T-helper 1 cell treated with Interleukin-12 subunit alpha and Interleukin-12 subunit beta and Interleukin-4 antibody, amounts not matched to agents 30 ng/mL and 1 ng/mL, for 36 hours (primary cell): Measurements from ENCODE around the gene ERCC8. TPM values are rescaled to one million over a fixed set of nuclear protein-coding genes. Genes with fewer than 3 reads are reported as not detected.
"Not testable (repeated sequence)": the region's sequence is repeated elsewhere in the genome, so short reads cannot be mapped to it uniquely, and the experiment has no call there.

Source experiments
- intact Hi-C: fragments of 100-400 bp; cut with micrococcal nuclease; formaldehyde crosslinking; loops from one replicate; pipeline ENCODE4 v1.15.1; 2024
- total RNA-seq: library from RNA; stranded (reverse); gene quantifications from 2 replicates; pipeline ENCODE4 v1.2.3, GENCODE V29; 2022

ERCC8 gene, protein sequence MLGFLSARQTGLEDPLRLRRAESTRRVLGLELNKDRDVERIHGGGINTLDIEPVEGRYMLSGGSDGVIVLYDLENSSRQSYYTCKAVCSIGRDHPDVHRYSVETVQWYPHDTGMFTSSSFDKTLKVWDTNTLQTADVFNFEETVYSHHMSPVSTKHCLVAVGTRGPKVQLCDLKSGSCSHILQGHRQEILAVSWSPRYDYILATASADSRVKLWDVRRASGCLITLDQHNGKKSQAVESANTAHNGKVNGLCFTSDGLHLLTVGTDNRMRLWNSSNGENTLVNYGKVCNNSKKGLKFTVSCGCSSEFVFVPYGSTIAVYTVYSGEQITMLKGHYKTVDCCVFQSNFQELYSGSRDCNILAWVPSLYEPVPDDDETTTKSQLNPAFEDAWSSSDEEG
- 9.1 and 10.9 TPM in 2 replicates for total RNA-seq

DNA sequence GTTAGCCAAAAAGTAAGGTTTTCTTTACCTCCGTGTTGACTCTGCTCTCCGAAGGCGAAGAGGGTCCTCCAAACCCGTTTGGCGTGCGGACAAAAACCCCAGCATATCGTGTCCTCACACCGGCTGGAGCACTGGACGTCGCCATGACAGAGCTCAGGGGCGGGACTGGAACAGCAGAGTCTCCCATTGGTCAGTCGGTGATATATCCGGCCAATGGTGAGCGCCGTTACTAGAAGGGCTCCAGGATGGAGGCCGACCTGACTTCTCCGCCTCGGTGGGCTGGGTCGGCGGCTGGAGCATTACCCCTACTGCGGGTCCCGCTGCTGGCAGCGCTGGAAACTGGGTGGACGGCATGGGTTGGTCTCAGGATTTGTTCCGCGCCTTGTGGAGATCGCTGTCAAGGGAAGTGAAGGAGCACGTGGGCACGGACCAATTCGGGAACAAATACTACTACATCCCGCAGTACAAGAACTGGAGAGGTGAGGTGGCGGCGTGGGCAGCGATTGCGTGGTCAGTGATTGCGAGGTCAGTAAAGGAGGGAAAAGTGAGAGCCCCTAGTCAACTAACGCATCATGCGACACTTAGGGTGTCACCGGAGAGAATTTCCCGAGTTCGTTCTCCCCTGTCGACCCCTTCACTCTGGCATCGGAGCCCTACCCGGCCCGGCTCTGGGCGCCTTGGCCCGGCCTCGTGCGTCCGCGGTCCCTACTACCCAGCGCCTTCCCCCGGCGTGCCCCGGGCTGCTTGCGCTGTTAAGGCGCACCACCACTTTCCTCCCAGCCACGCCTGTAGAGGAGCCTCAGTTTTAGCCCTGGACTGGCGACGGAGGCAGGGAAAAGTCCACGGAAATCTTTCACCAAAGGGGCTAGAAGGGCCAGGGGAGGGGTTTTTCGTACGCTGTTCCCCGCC is at the start of gene ERCC8, which contains the start of gene NDUFAF2:
TSS of gene ERCC8 (minus strand) at position 167 of the 909 bp plus-strand sequence. CDS start at position 105, 62 bp downstream.
TSS of gene NDUFAF2 (plus strand) at position 302 of the 909 bp plus-strand sequence. CDS start at position 353, 51 bp downstream.
- intact Hi-C loops, result loop anchor here (1.0 to 10.0 kb wide), 11 partner anchors 103 to 1910 kb away; partner anchors contain the start of genes DEPDC1B, DIMT1, ELOVL7 and IPO11

DNA sequence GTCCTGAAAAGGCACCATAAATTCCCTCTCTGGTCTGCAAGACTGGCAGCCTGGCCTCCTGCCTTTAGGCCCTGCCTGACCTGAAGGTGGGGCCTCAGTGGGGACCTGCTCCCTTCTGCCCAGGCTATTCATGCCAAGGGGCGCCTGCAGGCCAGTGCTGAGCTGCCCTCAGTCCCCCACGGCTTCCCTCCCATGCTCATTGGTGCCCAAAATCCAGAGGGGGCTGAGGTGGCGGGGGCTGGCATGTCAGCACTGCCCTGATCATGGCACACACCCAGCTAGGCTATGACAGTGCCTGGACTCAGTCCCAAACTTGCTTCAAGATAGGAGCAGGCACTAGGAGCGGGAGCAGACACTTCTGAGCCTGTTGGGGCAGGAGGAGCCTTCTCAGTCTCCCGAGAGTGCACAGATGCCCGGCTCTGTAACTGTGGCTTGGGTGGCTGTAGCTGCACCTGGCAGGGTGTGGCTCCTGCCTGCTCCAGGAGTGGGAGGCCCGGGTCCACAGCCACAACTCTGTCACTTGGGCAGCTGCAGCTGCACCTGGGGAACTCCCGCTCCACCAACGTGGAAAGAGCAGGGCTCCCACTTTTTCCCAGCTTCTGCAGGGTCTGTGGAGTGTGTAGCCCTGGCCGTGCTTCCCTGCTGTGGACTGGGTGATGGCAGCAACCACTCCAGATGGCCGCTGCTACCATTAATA is 49.2 kb upstream of the ERCC8 start:
- intact Hi-C loops, result no loop called here

DNA sequence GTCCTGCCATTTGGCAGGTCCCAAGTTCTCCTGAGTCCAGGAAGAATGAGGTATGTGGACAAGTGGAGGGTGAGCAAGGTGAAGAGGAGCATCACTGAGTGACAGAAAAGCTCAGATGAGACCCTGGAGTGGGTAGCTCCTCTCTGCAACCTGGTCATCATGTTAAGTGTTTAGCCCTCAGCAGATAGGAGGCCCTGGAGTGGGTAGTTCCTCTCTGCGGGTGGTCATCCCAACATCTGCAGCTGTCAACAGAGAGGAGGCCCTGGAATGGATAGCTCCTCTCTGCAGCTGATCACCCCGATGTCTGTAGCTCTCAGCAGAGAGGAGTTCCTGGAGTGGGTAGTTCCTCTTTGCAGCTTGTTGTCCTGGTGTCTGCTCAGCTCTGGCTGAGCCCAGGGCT is 48.6 kb upstream of the ERCC8 start:
- intact Hi-C loops, result no loop called here

DNA sequence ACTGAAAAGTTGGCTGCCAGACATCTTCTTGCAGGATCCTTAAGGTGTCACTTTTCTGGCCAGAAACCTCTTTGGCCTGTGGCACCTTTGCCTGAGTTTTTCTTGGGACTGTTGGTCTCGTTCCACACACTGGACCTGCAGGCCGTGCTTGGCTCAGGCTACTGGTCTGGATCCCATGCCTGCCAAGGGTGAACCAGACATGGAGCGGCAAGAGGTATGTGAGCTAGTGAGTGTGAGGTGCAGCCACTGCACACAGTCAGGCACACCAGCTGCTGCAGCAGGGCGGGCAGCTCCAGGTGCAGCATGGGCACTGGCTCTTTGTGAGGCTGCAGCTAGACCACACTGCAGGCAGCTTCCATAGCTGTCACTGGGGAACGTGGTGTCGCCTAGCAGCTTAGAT is 48.0 kb upstream of the ERCC8 start:
- intact Hi-C loops, result no loop called here

DNA sequence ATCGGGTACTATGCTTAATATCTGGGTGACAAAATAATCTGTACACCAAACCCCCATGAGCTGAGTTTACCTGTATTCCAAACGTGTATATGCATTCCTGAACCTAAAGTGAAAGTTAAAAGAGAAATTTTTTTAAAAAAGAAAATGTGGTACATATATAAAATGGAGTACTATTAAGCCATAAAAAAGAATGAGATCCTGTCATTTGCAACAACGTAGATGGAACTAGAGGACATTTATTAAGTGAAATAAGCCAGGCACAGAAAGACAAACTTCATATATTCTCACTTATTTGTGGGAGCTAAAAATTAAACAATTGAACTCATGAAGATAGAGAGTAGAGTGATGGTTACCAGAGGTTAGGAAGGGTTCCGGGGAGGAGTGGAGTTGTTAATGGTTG is 44.9 kb upstream of the ERCC8 start:
- intact Hi-C loops, result no loop called here

DNA sequence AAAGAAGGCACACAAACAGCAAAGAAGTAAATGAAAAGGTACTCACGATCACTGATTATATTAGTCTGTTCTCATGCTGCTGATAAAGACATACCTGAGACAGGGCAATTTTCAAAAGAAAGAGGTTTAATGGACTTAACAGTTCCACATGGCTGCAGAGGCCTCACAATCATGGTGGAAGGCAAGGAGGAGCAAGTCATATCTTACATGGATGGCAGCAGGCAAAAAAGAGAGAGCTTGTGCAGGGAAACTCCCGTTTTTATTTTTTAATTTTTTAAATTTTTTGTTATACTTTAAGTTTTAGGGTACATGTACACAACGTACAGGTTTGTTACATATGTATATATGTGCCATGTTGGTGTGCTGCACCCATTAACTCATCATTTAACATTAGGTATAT is 37.3 kb upstream of the ERCC8 start:
- intact Hi-C loops, result not testable (repeated sequence)

DNA sequence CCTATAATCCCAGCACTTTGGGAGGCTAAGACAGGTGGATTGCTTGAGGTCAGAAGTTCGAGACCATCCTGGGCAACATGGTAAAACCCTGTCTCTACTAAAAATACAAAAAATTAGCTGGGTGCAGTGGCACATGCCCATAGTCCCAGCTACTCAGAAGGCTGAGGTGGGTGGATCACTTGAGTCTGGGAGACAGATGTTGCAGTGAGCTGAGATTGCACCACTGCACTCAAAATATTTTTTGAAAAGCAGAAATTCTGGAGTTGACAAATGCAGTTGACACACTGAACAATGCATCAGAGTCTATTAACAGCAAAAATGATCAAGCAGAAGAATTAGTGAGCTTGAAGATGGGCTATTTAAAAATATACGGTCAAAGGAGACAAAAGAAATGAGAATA is 35.6 kb upstream of the ERCC8 start:
- intact Hi-C loops, result no loop called here

DNA sequence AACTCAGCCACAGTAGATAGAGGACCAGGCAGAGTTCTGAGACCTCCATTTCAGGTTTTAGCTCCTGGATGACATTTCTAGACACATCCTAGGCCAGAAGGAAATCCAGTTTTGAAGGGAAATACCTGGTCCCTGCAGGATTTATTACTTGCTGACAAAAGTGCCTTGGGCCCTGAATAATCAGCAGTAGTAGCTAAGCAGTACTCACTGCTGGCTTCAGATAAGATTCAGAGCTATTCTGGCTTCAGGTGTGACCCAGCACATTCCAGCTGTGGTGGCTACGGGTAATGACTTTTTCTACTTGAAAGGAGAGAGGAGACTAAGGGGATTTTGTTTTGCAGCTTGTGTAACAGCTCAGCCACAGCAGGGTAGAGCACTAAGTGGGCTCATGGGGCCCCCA is 34.1 kb upstream of the ERCC8 start:
- intact Hi-C loops, result no loop called here

DNA sequence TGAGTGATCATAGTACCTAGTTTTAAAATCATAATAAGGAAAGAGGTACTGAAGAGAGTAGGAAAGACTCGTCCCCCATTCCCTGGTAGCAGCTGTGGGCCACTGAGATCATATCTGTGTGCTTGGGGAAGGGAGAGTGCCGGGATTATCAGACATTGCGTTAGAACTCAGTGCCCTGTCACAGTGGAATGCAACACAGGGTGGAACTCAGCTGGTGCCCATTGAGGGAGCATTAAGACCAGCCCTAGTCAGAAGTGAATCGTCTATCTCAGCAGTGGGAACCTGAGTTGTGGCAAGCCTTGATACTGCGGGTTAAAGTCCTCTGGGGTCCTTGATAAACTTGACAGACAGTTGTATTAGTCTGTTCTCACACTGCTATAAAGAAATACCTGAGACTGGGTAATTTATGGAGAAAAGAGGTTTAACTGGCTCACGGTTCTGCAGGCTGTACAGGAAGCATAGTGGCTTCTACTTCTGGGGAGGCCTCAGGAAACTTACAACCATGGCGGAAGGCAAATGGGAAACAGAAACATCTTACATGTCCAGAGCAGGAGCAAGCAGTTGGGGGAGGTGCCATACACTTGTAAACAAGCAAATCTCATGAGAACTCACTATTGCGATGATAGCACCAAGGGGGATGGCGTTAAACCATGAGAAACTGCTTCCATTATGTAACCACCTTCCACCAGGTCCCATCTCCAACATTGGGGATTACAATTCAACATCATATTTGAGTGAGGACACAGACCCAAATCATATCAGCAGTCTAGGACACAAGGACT is 33.3 kb upstream of the ERCC8 start:
- intact Hi-C loops, result no loop called here

DNA sequence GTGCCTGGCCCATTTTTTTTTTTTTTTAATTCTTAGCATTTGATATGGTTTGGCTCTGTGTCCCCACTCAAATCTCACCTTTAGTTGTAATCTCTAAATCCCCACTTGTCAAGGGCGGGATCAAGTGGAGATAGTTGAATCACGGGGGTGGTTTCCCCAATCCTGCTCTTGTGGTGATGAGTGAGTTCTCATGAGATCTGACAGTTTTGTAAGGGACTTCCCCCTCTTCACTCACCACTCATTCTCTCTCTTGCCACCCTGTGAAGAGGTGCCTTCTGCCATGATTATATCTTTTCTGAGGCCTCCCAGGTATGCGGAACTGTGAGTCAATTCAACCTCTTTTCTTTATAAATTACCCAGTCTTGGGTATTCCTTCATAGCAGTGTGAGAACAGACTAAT is 27.4 kb upstream of the ERCC8 start:
- intact Hi-C loops, result no loop called here

DNA sequence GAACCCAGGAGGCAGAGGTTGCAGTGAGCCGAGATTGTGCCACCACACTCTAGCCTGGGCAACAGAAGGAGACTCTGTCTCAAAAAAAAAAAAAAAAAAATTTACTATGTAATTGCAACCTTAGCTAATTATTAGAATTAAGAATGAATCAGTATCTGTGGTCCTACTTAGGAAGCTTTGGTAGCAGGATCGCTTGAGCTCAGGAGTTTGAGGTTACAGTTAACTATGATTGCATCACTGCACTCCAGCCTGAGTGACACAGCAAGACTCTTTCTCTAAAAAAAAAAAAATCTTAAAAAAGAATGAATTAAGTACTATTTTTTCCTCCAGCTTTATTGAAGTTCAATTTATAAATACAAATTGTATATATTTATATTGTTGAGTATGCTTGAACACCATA is 16.8 kb upstream of the ERCC8 start:
- intact Hi-C loops, result loop anchor here (5.0 kb wide), 1 partner anchor 201 kb away; the partner anchor contains the start of gene SMIM15

DNA sequence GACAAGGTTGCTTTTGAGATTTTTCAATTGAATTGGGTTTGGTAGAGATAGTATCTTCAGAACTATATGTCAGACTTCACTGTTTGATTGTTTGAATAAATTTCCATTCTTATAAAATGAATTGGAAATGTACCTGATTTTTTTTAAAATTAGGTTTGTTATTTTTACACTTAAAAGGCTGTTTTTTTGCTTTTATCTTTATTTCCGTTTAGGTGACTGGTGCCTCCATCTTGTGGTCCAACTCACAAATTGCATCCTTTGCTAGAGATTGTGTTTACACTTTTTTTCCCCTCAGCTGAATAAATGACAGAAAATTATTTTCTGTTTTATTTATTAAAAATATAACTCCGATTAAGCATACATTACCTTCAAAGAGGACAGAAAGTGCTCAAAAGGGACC is 15.7 kb upstream of the ERCC8 start:
- intact Hi-C loops, result loop anchor here (1.0 to 5.0 kb wide), 2 partner anchors 202 to 283 kb away; partner anchors contain the start of gene SMIM15

DNA sequence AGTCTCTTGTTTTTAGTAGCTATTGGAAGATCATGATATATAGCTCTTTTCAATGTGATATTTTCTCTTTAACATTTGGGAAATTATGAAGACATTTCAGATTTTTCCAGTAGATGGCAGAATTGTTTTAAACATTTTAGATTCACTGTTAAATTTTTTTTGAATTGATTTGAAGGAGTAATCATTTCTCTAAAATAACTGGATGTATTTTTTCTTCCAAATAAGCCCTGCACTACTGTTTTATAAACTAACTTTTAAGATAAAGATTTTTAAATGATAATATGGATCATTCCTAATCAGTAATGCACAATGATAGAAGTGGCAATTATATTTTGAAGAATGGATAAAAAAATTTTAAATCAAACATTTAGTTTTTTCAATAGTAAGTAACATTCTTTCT is 14.3 kb upstream of the ERCC8 start:
- intact Hi-C loops, result loop anchor here (1.0 to 2.0 kb wide), 2 partner anchors 699 to 1148 kb away; no protein-coding TSS in a partner anchor

DNA sequence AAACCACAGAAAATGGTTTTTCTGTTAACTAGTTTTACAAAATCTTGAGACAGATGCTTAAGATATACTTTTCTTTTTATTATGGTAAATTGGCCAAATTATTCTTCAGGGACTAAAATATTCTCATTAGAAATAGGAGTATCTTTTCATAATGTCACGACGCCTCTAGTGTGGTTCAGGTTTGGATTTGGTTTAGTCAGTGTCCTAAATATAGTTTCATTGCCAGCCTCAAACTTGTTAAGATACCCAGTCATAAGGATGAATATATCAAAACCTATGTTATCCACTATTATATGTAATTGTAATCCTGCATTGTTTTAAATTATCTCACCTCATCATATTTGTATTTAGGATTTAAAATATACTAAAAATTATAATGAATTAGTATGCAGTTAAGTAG is 13.8 kb upstream of the ERCC8 start:
- intact Hi-C loops, result loop anchor here (1.0 to 2.0 kb wide), 2 partner anchors 700 to 1148 kb away; no protein-coding TSS in a partner anchor

DNA sequence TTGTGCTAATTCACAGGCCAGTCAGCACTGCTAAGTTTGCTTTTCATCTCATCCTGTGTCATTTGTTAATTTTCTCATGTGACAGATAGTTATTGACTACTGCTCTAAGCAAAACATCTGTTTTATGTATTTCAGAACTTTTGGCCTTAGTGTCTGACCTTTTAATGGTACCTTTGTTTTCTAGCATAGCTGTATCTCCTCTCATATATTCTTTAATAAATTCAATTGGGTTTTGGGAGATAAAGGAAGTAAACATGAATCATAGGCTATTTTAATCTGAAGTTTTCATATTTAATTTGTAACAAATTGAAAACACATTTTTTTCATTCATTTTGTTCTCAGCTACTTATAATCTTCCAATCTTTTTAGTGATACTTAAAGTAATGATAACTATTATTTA is 13.2 kb upstream of the ERCC8 start:
- intact Hi-C loops, result loop anchor here (2.0 kb wide), 1 partner anchor 1147 kb away; no protein-coding TSS in a partner anchor

DNA sequence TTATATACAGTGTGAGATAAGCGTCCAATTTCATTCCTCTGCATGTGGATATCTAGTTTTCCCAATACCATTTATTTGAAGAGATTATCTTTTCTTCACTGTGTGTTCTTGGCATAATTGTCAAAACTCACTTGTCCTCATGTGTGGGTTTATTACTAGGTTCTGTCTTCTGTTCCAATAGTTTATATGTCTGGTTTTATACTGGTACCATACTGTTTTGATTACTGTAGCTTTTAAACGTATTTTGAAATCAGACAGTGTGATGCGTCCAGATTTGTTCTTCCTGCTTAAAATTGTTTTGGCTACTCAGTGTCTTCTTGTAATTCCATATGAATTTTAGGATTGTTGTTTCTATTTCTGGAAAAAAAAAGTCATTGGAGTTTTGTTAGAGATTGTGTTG is 10.4 kb upstream of the ERCC8 start:
- intact Hi-C loops, result no loop called here

DNA sequence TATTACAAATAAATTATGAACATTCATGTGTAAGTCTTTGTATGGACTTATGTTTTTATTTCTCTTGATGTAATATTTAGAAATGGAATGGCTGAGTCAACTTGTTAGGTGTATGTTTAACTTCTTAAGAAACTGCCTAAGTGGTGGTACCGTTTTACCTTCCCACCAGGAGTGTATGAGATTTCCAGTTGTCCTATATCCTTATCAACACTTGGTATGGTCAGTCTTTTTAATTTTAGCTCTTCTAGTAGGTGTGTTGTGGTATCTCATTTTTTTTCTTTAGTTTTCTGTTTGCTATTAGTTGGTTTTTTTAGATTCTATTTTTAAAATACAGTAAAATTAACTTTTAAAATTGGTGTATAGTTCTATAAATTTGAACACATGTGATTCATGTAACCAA is 3.9 kb upstream of the ERCC8 start:
- intact Hi-C loops, result loop anchor here (5.0 to 10.0 kb wide), 4 partner anchors 106 to 1914 kb away; partner anchors contain the start of genes ELOVL7 and KIF2A

DNA sequence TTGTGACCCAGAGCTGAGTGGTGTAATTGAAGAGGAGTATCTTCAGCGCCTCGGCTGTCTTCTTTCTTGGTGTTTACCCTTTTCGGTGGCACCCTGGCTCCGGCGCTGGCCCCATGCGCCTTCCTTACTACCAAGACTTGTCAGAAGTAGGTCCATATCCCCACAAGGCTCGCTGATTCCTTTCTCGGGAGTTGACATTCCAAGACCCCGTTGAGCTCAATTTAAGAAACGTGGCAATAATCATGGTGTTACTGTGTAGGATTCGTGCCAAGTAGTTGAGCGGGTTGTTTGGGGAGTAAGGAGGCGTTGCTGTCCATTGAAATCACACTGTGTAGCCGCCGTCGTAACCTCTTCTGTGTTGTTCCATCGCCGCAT is 930 bp upstream of the ERCC8 start:
- intact Hi-C loops, result loop anchor here (1.0 to 10.0 kb wide), 11 partner anchors 103 to 1911 kb away; partner anchors contain the start of genes DEPDC1B, DIMT1, ELOVL7 and IPO11

DNA sequence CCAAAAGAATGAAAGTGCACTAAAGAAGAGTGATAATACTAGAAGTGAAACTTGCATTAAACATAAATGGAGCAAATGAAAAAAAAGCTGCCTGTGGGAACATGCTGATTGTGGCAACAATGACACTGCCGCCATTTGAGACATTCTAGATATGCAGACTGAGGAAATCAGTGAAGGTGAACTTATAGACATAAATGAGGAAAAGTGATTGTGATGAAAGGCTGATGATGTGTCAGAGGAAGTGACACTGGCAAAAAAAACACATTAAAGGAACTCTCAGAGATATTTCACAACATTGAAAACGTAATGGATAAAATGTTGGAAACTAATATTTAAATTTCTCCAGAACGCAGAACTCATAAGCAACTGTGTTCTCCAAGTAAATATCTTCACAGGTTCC is 1.2 kb downstream of the ERCC8 start:
- intact Hi-C loops, result loop anchor here (2.0 to 10.0 kb wide), 2 partner anchors 465 to 1909 kb away; no protein-coding TSS in a partner anchor

DNA sequence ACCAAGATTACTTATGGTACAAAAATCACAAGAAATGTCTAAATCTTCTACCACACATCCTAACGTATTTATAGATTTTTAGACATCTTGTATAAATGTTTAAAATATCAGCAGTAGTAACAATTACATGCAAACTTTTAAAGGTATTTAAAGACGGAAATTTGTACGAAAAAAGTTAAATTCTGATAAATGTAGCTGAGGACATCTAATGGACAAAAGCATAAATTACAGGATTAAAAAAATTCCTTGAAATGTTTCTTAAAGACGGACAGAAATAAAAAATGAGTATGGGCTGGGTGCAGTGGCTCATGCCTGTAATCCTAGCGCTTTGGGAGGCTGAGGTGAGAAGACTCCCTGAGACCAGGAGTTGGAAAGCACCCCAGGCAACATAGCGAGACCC is 15.8 kb downstream of the ERCC8 start:
- intact Hi-C loops, result loop anchor here (2.0 kb wide), 1 partner anchor 252 kb away; no protein-coding TSS in a partner anchor
